Lower leg skin (tissue), 4 donors: Measurements from ENCODE around the gene CHRND. TPM values are rescaled to one million over a fixed set of nuclear protein-coding genes. Genes with fewer than 3 reads are reported as not detected.

ENCODE experiments used
- DNase-seq, 2 donors: peaks; one replicate each; pipeline ENCODE4 v3.0.0-alpha.2; 2019; ENCODE audit warnings: low spot score in 2 of 2
- H3K4me3 ChIP-seq: fragments of 200-600 bp; sonication (generic); 2 replicates; pipeline ENCODE4 v1.5.1; 2017; ENCODE audit warnings: mild to moderate bottlenecking, low read depth; ENCODE audit not compliant: poor library complexity, severe bottlenecking
- CTCF ChIP-seq, 3 donors: fragments of 450-650 bp; IDR thresholded peaks; one replicate each; pipeline ENCODE4 v1.5.1; 2016; ENCODE audit warnings: antibody characterized with exemption in 3 of 3, mild to moderate bottlenecking in 3 of 3, moderate library complexity in 2 of 3
- POLR2A ChIP-seq, 2 donors: fragments of 450-650 bp; IDR thresholded peaks; one replicate each; pipeline ENCODE4 v1.6.1; 2016 to 2017; ENCODE audit warnings: antibody characterized with exemption in 2 of 2, mild to moderate bottlenecking in 1 of 2, moderate library complexity in 1 of 2
- WGBS, 2 donors: methylation state at CpG; one replicate each; pipeline ENCODE4 v1.1.5; 2018; 5-methylcytosine and 5-hydroxymethylcytosine counted together
- intact Hi-C: fragments of 100-400 bp; cut with DNase I; formaldehyde crosslinking; loops from one replicate; pipeline ENCODE4 v1.15.0; 2023; ENCODE audit warnings: low total_unique reads
- total RNA-seq, 4 donors: library from RNA; depleted of rRNA; stranded (reverse); fragments of >200 nt; gene quantifications; one replicate each; pipeline ENCODE4 v1.1.0, GENCODE V29; 2016

Gene CHRND
- total RNA-seq, 4 donors from 2014 or later: not detected

- no peak overlapping the region for H3K4me3 ChIP-seq
- TF ChIP-seq POLR2A (IDR thresholded peaks at IDR 0.05) (no peak), CTCF (IDR thresholded peaks at IDR 0.05) (no peak)
- WGBS, 2 donors: 55 to 64% methylated on average over 4 of the region's 4 CpGs
- no peak for DNase-seq
- intact Hi-C loops: no loop called here
These were observed 19.3 kb upstream of the CHRND start for GRCh38 chr2:232506709-232507108.

GRCh38 chr2:232508251-232508650 lies 17.7 kb upstream of the CHRND start:
- no peak for TF ChIP-seq POLR2A (IDR thresholded peaks at IDR 0.05)
- TF ChIP-seq CTCF (IDR thresholded peaks at IDR 0.05): no peak
- DNase-seq: no peak
- intact Hi-C loops: no loop called here
- WGBS, 2 donors: 80 to 81% methylated on average over 7 of the region's 7 CpGs
- H3K4me3 ChIP-seq: no peak overlapping the region

GRCh38 chr2:232511336-232511890 lies 14.5 kb upstream of the CHRND start:
- TF ChIP-seq POLR2A (IDR thresholded peaks at IDR 0.05): no peak
- no peak for TF ChIP-seq CTCF (IDR thresholded peaks at IDR 0.05)
- DNase-seq: no peak
- intact Hi-C loops: no loop called here
- WGBS, 2 donors: 57 to 60% methylated on average over 8 to 11 of the region's 11 CpGs
- H3K4me3 ChIP-seq: no peak overlapping the region

- no peak for DNase-seq
- intact Hi-C loops: no loop called here
- WGBS, 2 donors: 58 to 60% methylated on average over 10 of the region's 10 CpGs
- TF ChIP-seq CTCF (IDR thresholded peaks at IDR 0.05) (no peak), POLR2A (IDR thresholded peaks at IDR 0.05) (no peak)
- no peak overlapping the region for H3K4me3 ChIP-seq
These were observed 13.4 kb upstream of the CHRND start for GRCh38 chr2:232512602-232513001.

- intact Hi-C loops: no loop called here
- no peak overlapping the region for H3K4me3 ChIP-seq
- WGBS, 2 donors: 77 to 82% methylated on average over 5 of the region's 5 CpGs
These were observed 12.6 kb upstream of the CHRND start for GRCh38 chr2:232513353-232513752.

More at GRCh38 chr2:232513353-232513752, 12.6 kb upstream of the CHRND start:
- no peak for DNase-seq
- TF ChIP-seq POLR2A (IDR thresholded peaks at IDR 0.05) (no peak), CTCF (IDR thresholded peaks at IDR 0.05) (no peak)
